Activated CD8-positive, alpha-beta memory T cell treated with anti-CD3 and anti-CD28 coated beads for 1 hour (primary cell): ENCODE measurements around the gene MAPK12.

ENCODE experiments used
- DNase-seq, 2 donors: peaks; one replicate each; pipeline ENCODE4 v3.0.0-alpha.2; 2020; ENCODE audit warnings: low read depth in 1 of 2; ENCODE audit errors: extremely low read depth in 1 of 2

The MAPK12 gene

GRCh38 chr22:50261615-50262459, at the start of gene MAPK12:
MAPK12 (minus strand) TSS chr22:50261683; CDS start chr22:50261509, 174 bp downstream.
- no peak for DNase-seq

- no peak for DNase-seq
Measured at GRCh38 chr22:50310949-50311444, 49.5 kb upstream of the MAPK12 start.

- DNase-seq = no peak
Measured at GRCh38 chr22:50310031-50310722, 48.7 kb upstream of the MAPK12 start.

- DNase-seq = no peak
Measured at GRCh38 chr22:50309601-50309991, 48.1 kb upstream of the MAPK12 start.

GRCh38 chr22:50308986-50309600, 47.6 kb upstream of the MAPK12 start:
- DNase-seq = no peak

GRCh38 chr22:50308597-50308935, 47.1 kb upstream of the MAPK12 start:
- DNase-seq = no peak

GRCh38 chr22:50307890-50308596, 46.6 kb upstream of the MAPK12 start:
- DNase-seq = no peak

GRCh38 chr22:50306753-50307749, 45.6 kb upstream of the MAPK12 start, which contains the start of gene PLXNB2:
PLXNB2 (minus strand) TSS chr22:50307646; CDS start chr22:50290584, 17,062 bp downstream.
- peak in 1 of 2 donors; percentile 15 for DNase-seq

- no peak for DNase-seq
Measured at GRCh38 chr22:50305923-50306566, 44.6 kb upstream of the MAPK12 start.

- DNase-seq = no peak
Measured at GRCh38 chr22:50305393-50305922, 44.0 kb upstream of the MAPK12 start.

GRCh38 chr22:50304528-50305392, 43.3 kb upstream of the MAPK12 start:
- DNase-seq = no peak

- DNase-seq = no peak
Measured at GRCh38 chr22:50303848-50304527, 42.5 kb upstream of the MAPK12 start.

GRCh38 chr22:50303515-50303847, 42.0 kb upstream of the MAPK12 start:
- DNase-seq = no peak

- no peak for DNase-seq
Measured at GRCh38 chr22:50302564-50302963, 41.1 kb upstream of the MAPK12 start.

- no peak for DNase-seq
Measured at GRCh38 chr22:50302041-50302541, 40.6 kb upstream of the MAPK12 start.

GRCh38 chr22:50301581-50301991, 40.1 kb upstream of the MAPK12 start:
- no peak for DNase-seq

- DNase-seq = no peak
Measured at GRCh38 chr22:50300620-50301257, 39.3 kb upstream of the MAPK12 start.
